CD4-positive, alpha-beta T cell treated with Interferon alpha-2 for 1 hour (primary cell): ENCODE data around the gene GAA.

Experiments used
- DNase-seq, 2 donors: peaks; one replicate each; pipeline ENCODE4 v3.0.0-alpha.2; 2020 to 2022

The GAA gene

GRCh38 chr17:80104956-80105375, 3.6 kb downstream of the GAA start:
- no peak for DNase-seq

- no peak for DNase-seq
These were observed 4.4 kb downstream of the GAA start for GRCh38 chr17:80105762-80106161.

- DNase-seq = no peak
These were observed 4.8 kb downstream of the GAA start for GRCh38 chr17:80106176-80106575.

GRCh38 chr17:80106751-80107150, 5.4 kb downstream of the GAA start:
- no peak for DNase-seq

GRCh38 chr17:80107231-80108021, 6.0 kb downstream of the GAA start:
- DNase-seq = no peak

- no peak for DNase-seq
These were observed 6.9 kb downstream of the GAA start for GRCh38 chr17:80108036-80108971.

GRCh38 chr17:80109066-80109660, 7.8 kb downstream of the GAA start:
- DNase-seq = no peak

- DNase-seq = no peak
These were observed 8.5 kb downstream of the GAA start for GRCh38 chr17:80109713-80110446.

GRCh38 chr17:80110447-80110812, 9.0 kb downstream of the GAA start:
- no peak for DNase-seq

- no peak for DNase-seq
These were observed 9.7 kb downstream of the GAA start for GRCh38 chr17:80110927-80111701.

GRCh38 chr17:80111702-80112470, 10.5 kb downstream of the GAA start:
- DNase-seq = no peak

GRCh38 chr17:80112471-80113032, 11.2 kb downstream of the GAA start:
- DNase-seq = no peak

- DNase-seq = no peak
These were observed 11.7 kb downstream of the GAA start for GRCh38 chr17:80113033-80113484.

GRCh38 chr17:80114758-80115157, 13.4 kb downstream of the GAA start:
- no peak for DNase-seq

GRCh38 chr17:80115159-80115558, 13.8 kb downstream of the GAA start:
- no peak for DNase-seq

- DNase-seq = no peak
These were observed 15.0 kb downstream of the GAA start for GRCh38 chr17:80116276-80116920.

GRCh38 chr17:80116921-80117380, 15.6 kb downstream of the GAA start:
- DNase-seq = no peak

- no peak for DNase-seq
These were observed 16.4 kb downstream of the GAA start for GRCh38 chr17:80117491-80118401.
